Measurements from ENCODE around the gene HSPE1. TPM values are rescaled to one million over a fixed set of nuclear protein-coding genes. Genes with fewer than 3 reads are reported as not detected.

The HSPE1 gene
- total and polyA plus RNA-seq, 2 donors from 2014 or later, result 78.1 to 427 TPM

GRCh38 chr2:197464175-197464574 lies 36.0 kb upstream of the HSPE1 start:
- Histone ChIP-seq H3K9ac (ENCODE audit: low read length in 3 of 3) (no peak overlapping the region), H3K4me3 (ENCODE audit: low read length in 3 of 3) (no peak overlapping the region), H3K4me1 (ENCODE audit: control insufficient read depth in 2 of 3, insufficient read depth in 2 of 3, low read depth in 1 of 3, low read length in 3 of 3) (no peaks in the 10 kb centered on the region), H3K9me3 (ENCODE audit: control insufficient read depth in 2 of 3, insufficient read depth in 1 of 3, low read length in 3 of 3) (no peaks in the 10 kb centered on the region), H3K36me3 (ENCODE audit: control insufficient read depth in 2 of 3, insufficient read depth in 3 of 3, low read length in 3 of 3) (peaks cover 2 to 23% (median 22%) of the 10 kb centered on the region in 3 donors), H3K27ac (ENCODE audit: low read depth in 2 of 2, low read length in 2 of 2) (no peak overlapping the region), H3K27me3 (ENCODE audit: control insufficient read depth, insufficient read depth, low read length) (no peaks in the 10 kb centered on the region)
- DNase-seq (no peak), FAIRE-seq (no peak)
- intact Hi-C loops (cut with DNase I), result no loop called here
- no peak for TF ChIP-seq CTCF (IDR thresholded peaks at IDR 0.05; ENCODE audit: borderline replicate concordance, extremely low read depth, insufficient read depth)

- DNase-seq (no peak), FAIRE-seq (no peak)
- Histone ChIP-seq H3K9ac (ENCODE audit: low read length in 3 of 3) (no peak overlapping the region), H3K27me3 (ENCODE audit: control insufficient read depth, insufficient read depth, low read length) (no peaks in the 10 kb centered on the region), H3K4me3 (ENCODE audit: low read length in 3 of 3) (no peak overlapping the region), H3K9me3 (ENCODE audit: control insufficient read depth in 2 of 3, insufficient read depth in 1 of 3, low read length in 3 of 3) (no peaks in the 10 kb centered on the region), H3K4me1 (ENCODE audit: control insufficient read depth in 2 of 3, insufficient read depth in 2 of 3, low read depth in 1 of 3, low read length in 3 of 3) (no peaks in the 10 kb centered on the region), H3K27ac (ENCODE audit: low read depth in 2 of 2, low read length in 2 of 2) (no peak overlapping the region), H3K36me3 (ENCODE audit: control insufficient read depth in 2 of 3, insufficient read depth in 3 of 3, low read length in 3 of 3) (peaks cover 4 to 33% (median 17%) of the 10 kb centered on the region in 3 donors)
- no peak for TF ChIP-seq CTCF (IDR thresholded peaks at IDR 0.05; ENCODE audit: borderline replicate concordance, extremely low read depth, insufficient read depth)
- intact Hi-C loops (cut with DNase I), result no loop called here
Measured at GRCh38 chr2:197472166-197472565, 28.0 kb upstream of the HSPE1 start.

- peaks cover 4 to 20% (median 10%) of the 10 kb centered on the region in 3 donors for H3K36me3 ChIP-seq (ENCODE audit: control insufficient read depth in 2 of 3, insufficient read depth in 3 of 3, low read length in 3 of 3)
- no peak for FAIRE-seq
- H3K4me3 ChIP-seq (ENCODE audit: low read length in 3 of 3), result no peak overlapping the region
- H3K9me3 ChIP-seq (ENCODE audit: control insufficient read depth in 2 of 3, insufficient read depth in 1 of 3, low read length in 3 of 3), result no peaks in the 10 kb centered on the region
- H3K27ac ChIP-seq (ENCODE audit: low read depth in 2 of 2, low read length in 2 of 2), result no peak overlapping the region
- TF ChIP-seq CTCF (IDR thresholded peaks at IDR 0.05; ENCODE audit: borderline replicate concordance, extremely low read depth, insufficient read depth), result no peak
- intact Hi-C loops (cut with DNase I), result no loop called here
- no peaks in the 10 kb centered on the region for H3K4me1 ChIP-seq (ENCODE audit: control insufficient read depth in 2 of 3, insufficient read depth in 2 of 3, low read depth in 1 of 3, low read length in 3 of 3)
- H3K9ac ChIP-seq (ENCODE audit: low read length in 3 of 3), result no peak overlapping the region
- no peaks in the 10 kb centered on the region for H3K27me3 ChIP-seq (ENCODE audit: control insufficient read depth, insufficient read depth, low read length)
- no peak for DNase-seq
Measured at GRCh38 chr2:197477797-197478196, 22.4 kb upstream of the HSPE1 start.
